ENCODE measurements around the gene IL1RAPL1. TPM values are rescaled to one million over a fixed set of nuclear protein-coding genes. Genes with fewer than 3 reads are reported as not detected.
"Not testable (repeated sequence)": the region's sequence is repeated elsewhere in the genome, so short reads cannot be mapped to it uniquely, and the experiment has no call there.

Gene IL1RAPL1
- total RNA-seq, 1 donor from 2014 or later: not detected

DNA sequence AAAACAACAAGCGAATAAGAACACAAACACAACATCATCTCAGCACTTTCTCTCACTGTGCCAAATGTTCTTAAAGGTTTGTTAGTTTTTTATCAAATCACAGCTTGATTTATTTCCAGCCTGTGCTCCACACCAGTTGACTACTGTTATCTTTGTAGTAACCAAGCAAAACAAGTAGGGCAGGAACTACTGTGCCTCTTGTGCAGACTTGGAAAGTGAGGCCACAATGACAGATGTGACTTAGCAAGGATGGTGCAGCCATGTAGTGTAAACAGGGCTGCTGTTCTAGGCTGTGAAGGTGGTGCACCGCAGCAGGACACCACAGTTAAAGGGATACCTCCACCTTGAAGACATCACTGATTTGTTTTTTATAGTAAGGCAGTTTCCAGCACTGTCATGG is 170.0 kb downstream of the IL1RAPL1 start:
- Mint-ChIP-seq H3K27ac (no peak overlapping the region), H3K9me3 (no peaks in the 10 kb centered on the region), H3K4me3 (no peak overlapping the region), H3K36me3 (ENCODE audit: low read depth) (no peaks in the 10 kb centered on the region), H3K27me3 (no peaks in the 10 kb centered on the region), H3K4me1 (no peaks in the 10 kb centered on the region)
- intact Hi-C loops (cut with micrococcal nuclease): no loop called here
- DNase-seq: no peak

GRCh38 chrX:28766561-28766960 is 179.3 kb downstream of the IL1RAPL1 start:
- intact Hi-C loops (cut with micrococcal nuclease); H3K4me3 Mint-ChIP-seq; H3K9me3 Mint-ChIP-seq; H3K36me3 Mint-ChIP-seq (ENCODE audit: low read depth); H3K27me3 Mint-ChIP-seq; H3K4me1 Mint-ChIP-seq; H3K27ac Mint-ChIP-seq; DNase-seq: not testable (repeated sequence)

DNA sequence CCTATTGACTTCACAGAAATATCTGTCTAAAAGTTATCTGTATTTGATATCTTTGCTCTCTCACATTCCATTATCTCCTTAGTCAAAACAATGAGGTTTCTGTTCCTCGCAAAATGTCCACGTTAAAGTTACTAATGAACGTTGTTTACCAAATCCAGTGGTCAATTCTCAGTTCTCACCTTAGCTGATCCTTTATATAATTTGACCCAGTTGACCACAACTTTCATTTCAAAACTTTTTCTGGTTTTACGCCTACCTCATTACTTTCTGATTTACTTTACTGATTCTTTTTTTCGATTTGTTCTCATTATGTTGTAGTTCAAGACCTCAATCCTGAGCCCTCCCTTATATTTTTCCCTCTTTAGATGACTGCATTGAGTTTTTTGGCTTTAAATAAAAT is 186.6 kb downstream of the IL1RAPL1 start:
- no peak for DNase-seq
- Mint-ChIP-seq H3K27ac (no peak overlapping the region), H3K9me3 (no peaks in the 10 kb centered on the region), H3K4me3 (no peak overlapping the region), H3K36me3 (ENCODE audit: low read depth) (no peaks in the 10 kb centered on the region), H3K4me1 (no peaks in the 10 kb centered on the region), H3K27me3 (no peaks in the 10 kb centered on the region)
- intact Hi-C loops (cut with micrococcal nuclease): no loop called here

DNA sequence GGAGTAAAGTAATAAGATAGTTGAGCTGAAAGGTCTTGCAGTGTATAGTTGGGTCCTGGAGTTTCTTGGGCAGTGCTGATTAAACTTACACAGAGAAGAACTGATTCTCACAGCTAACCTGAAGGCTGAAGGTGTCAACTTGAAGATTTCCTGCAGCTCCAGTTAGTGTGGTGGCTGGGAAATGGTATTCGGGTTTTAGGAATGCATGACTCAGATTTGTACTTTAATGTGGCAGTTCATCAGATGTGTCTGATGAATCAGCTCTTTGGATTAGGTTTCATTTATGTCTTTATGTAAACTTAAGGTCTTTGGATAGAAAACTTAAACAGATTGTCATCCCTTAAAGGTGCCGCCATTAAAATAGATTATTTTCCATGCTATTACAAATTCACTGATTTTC is 200.0 kb downstream of the IL1RAPL1 start:
- Mint-ChIP-seq H3K27ac (no peak overlapping the region), H3K36me3 (ENCODE audit: low read depth) (no peaks in the 10 kb centered on the region), H3K4me3 (no peak overlapping the region), H3K27me3 (no peaks in the 10 kb centered on the region), H3K4me1 (no peaks in the 10 kb centered on the region), H3K9me3 (no peaks in the 10 kb centered on the region)
- intact Hi-C loops (cut with micrococcal nuclease): no loop called here
- no peak for DNase-seq

DNA sequence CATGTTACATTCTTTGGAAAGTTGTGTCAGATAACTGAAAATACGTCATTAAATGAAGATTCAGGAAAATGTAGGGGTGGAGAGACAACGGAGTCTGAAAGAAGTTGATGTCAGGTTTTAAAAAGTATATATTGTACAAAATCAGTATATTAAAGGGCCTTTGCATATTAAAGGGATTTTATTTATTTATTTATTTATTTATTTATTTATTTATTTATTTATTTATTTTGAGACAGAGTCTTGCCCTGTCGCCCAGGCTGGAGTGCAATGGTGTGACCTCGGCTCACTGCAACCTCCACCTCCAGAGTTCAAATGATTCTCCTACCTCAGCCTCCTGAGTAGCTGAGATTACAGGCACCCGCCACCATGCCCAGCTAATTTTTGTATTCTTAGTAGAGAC is 213.4 kb downstream of the IL1RAPL1 start:
- H3K27me3 Mint-ChIP-seq; DNase-seq; H3K27ac Mint-ChIP-seq; H3K4me3 Mint-ChIP-seq; H3K9me3 Mint-ChIP-seq; H3K36me3 Mint-ChIP-seq (ENCODE audit: low read depth); intact Hi-C loops (cut with micrococcal nuclease); H3K4me1 Mint-ChIP-seq: not testable (repeated sequence)

DNA sequence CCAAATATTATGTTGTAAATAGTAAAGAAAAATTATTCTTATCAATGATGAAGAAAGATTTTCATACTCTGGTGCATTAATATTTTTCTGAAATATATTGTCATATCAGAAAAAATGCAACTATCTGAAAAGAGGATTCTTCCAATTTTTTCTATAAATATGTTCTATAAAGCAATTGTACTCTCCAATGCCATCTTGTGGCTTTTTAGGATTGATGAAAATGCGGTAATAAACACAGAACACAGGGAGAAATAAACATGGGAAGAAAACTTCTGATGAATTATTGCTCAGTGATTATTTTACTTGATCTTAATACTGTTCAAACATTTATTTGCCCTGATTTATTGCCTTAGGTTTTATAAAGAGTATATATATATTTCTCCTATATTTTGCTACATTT is 215.4 kb downstream of the IL1RAPL1 start:
- H3K9me3 Mint-ChIP-seq: peaks cover under 1% of the 10 kb centered on the region
- no peak overlapping the region for H3K27ac Mint-ChIP-seq
- intact Hi-C loops (cut with micrococcal nuclease): no loop called here
- H3K27me3 Mint-ChIP-seq: no peaks in the 10 kb centered on the region
- H3K4me1 Mint-ChIP-seq: no peaks in the 10 kb centered on the region
- H3K4me3 Mint-ChIP-seq: no peak overlapping the region
- no peak for DNase-seq
- no peaks in the 10 kb centered on the region for H3K36me3 Mint-ChIP-seq (ENCODE audit: low read depth)

GRCh38 chrX:28835991-28836390 is 248.7 kb downstream of the IL1RAPL1 start:
- Mint-ChIP-seq H3K27ac (no peak overlapping the region), H3K4me1 (no peaks in the 10 kb centered on the region), H3K27me3 (no peaks in the 10 kb centered on the region)

GRCh38 chrX:28843817-28844216 is 256.6 kb downstream of the IL1RAPL1 start:
- H3K4me3 Mint-ChIP-seq: no peak overlapping the region
- no peaks in the 10 kb centered on the region for H3K27me3 Mint-ChIP-seq
- H3K9me3 Mint-ChIP-seq: no peaks in the 10 kb centered on the region
- intact Hi-C loops (cut with micrococcal nuclease): no loop called here
- no peaks in the 10 kb centered on the region for H3K4me1 Mint-ChIP-seq
- no peak overlapping the region for H3K27ac Mint-ChIP-seq
- H3K36me3 Mint-ChIP-seq (ENCODE audit: low read depth): no peaks in the 10 kb centered on the region
- DNase-seq: no peak

More at GRCh38 chrX:28835991-28836390, 248.7 kb downstream of the IL1RAPL1 start:
- intact Hi-C loops (cut with micrococcal nuclease): no loop called here
- Mint-ChIP-seq H3K9me3 (no peaks in the 10 kb centered on the region), H3K4me3 (no peak overlapping the region), H3K36me3 (ENCODE audit: low read depth) (no peaks in the 10 kb centered on the region)
- no peak for DNase-seq

DNA sequence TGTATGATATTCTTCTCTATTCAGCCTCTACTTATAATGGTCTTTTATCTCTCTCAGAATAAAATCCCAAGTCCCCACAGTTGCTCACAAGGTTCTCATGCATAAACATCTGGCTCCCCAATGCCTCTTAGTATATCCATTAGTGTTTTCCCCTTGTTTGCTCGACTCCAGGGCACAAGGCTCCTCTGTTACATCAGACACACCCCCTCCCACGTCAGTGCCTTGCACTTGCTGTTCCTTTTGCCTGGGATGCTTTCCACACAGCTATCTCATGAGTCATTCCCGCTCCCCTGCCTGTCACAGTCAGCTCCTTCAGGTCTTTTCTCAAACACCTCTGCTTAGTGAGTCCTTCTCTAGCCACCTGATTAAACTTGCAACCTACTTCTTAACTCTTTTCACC is 260.2 kb downstream of the IL1RAPL1 start:
- no peak for DNase-seq
- Mint-ChIP-seq H3K9me3 (no peaks in the 10 kb centered on the region), H3K27me3 (no peaks in the 10 kb centered on the region), H3K36me3 (ENCODE audit: low read depth) (no peaks in the 10 kb centered on the region), H3K4me1 (no peaks in the 10 kb centered on the region), H3K27ac (no peak overlapping the region), H3K4me3 (no peak overlapping the region)
- intact Hi-C loops (cut with micrococcal nuclease): no loop called here

DNA sequence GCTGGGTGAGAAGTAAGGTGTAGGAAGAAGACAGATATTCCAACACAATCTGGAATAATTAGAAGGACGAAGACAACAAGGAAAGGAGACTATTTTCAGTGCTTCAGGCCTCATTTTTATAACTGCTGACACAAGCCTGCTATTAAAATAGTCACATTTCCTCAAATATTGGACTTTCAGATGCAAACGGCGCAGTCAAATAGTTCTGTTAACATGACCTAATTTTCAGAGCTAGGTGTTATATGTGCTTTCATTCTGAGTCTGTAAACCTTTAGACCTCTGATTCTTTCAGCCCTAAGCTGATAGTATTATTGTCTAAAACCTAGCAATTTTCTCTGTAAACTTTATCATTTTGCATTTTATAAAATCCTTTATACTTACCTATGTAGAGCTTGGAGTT is 261.5 kb downstream of the IL1RAPL1 start:
- H3K4me1 Mint-ChIP-seq: no peaks in the 10 kb centered on the region
- no peak overlapping the region for H3K27ac Mint-ChIP-seq
- no peaks in the 10 kb centered on the region for H3K36me3 Mint-ChIP-seq (ENCODE audit: low read depth)
- no peak for DNase-seq
- no peaks in the 10 kb centered on the region for H3K9me3 Mint-ChIP-seq
- H3K27me3 Mint-ChIP-seq: no peaks in the 10 kb centered on the region
- intact Hi-C loops (cut with micrococcal nuclease): no loop called here
- no peak overlapping the region for H3K4me3 Mint-ChIP-seq

GRCh38 chrX:28850955-28851354 is 263.7 kb downstream of the IL1RAPL1 start:
- Mint-ChIP-seq H3K36me3 (ENCODE audit: low read depth) (no peaks in the 10 kb centered on the region), H3K4me1 (no peaks in the 10 kb centered on the region), H3K4me3 (no peak overlapping the region), H3K27ac (no peak overlapping the region), H3K27me3 (no peaks in the 10 kb centered on the region), H3K9me3 (peaks cover 6% of the 10 kb centered on the region)
- DNase-seq: no peak
- intact Hi-C loops (cut with micrococcal nuclease): no loop called here

GRCh38 chrX:28851871-28852270 is 264.6 kb downstream of the IL1RAPL1 start:
- DNase-seq: no peak
- Mint-ChIP-seq H3K27me3 (no peaks in the 10 kb centered on the region), H3K27ac (no peak overlapping the region), H3K4me3 (no peak overlapping the region), H3K4me1 (no peaks in the 10 kb centered on the region), H3K9me3 (peaks cover 6% of the 10 kb centered on the region), H3K36me3 (ENCODE audit: low read depth) (no peaks in the 10 kb centered on the region)
- intact Hi-C loops (cut with micrococcal nuclease): no loop called here

- intact Hi-C loops (cut with micrococcal nuclease): no loop called here
Measured at GRCh38 chrX:28854637-28855036, 267.4 kb downstream of the IL1RAPL1 start.

DNA sequence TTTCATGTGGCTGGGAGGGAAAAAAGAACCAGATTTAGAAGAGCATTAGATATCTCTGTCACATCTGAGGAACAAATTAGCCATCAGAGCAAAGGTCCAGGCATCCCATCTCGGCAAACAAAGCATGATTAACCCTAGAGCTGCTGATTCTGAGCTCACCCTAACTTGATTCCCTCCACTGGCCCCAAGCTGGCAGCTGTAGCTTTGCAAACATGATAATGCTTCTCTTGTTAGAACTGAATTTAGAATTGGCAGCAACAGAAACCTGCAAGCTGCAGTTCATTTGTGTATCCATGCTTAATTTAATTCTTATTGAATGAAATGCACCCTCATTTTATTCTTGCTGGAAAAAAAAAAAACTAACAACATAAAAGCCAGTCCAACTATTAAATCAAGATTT is 289.2 kb downstream of the IL1RAPL1 start:
- intact Hi-C loops (cut with micrococcal nuclease): no loop called here
- no peaks in the 10 kb centered on the region for H3K9me3 Mint-ChIP-seq
- no peak overlapping the region for H3K27ac Mint-ChIP-seq
- no peak overlapping the region for H3K4me3 Mint-ChIP-seq
- no peaks in the 10 kb centered on the region for H3K27me3 Mint-ChIP-seq
- DNase-seq: no peak
- no peaks in the 10 kb centered on the region for H3K36me3 Mint-ChIP-seq (ENCODE audit: low read depth)
- no peaks in the 10 kb centered on the region for H3K4me1 Mint-ChIP-seq

More at GRCh38 chrX:28854637-28855036, 267.4 kb downstream of the IL1RAPL1 start:
- no peak overlapping the region for H3K27ac Mint-ChIP-seq
- H3K9me3 Mint-ChIP-seq: peaks cover 6% of the 10 kb centered on the region
- H3K36me3 Mint-ChIP-seq (ENCODE audit: low read depth): no peaks in the 10 kb centered on the region
- no peak for DNase-seq
- H3K4me1 Mint-ChIP-seq: no peaks in the 10 kb centered on the region
- H3K27me3 Mint-ChIP-seq: no peaks in the 10 kb centered on the region
- no peak overlapping the region for H3K4me3 Mint-ChIP-seq

- Mint-ChIP-seq H3K4me3 (no peak overlapping the region), H3K36me3 (ENCODE audit: low read depth) (no peaks in the 10 kb centered on the region), H3K9me3 (no peaks in the 10 kb centered on the region), H3K27ac (no peak overlapping the region), H3K4me1 (no peaks in the 10 kb centered on the region), H3K27me3 (no peaks in the 10 kb centered on the region)
- intact Hi-C loops (cut with micrococcal nuclease): no loop called here
- DNase-seq: no peak
Measured at GRCh38 chrX:28876901-28877300, 289.7 kb downstream of the IL1RAPL1 start.
